Hepatocyte (in vitro differentiated cells): ENCODE measurements around the gene KCNK6. TPM values are rescaled to one million over a fixed set of nuclear protein-coding genes. Genes with fewer than 3 reads are reported as not detected.

Source experiments
- DNase-seq: peaks from one replicate; pipeline ENCODE4 v3.0.0-alpha.2; 2016; ENCODE audit warnings: low spot score
- H2AFZ ChIP-seq: fragments of 200-600 bp; sonication (generic); 2 replicates; pipeline ENCODE4 v1.6.0; 2016; ENCODE audit warnings: antibody characterized with exemption, mild to moderate bottlenecking
- H3K27ac ChIP-seq: fragments of 200-600 bp; sonication (generic); 2 replicates; pipeline ENCODE4 v1.5.1; 2016; ENCODE audit warnings: mild to moderate bottlenecking
- H3K27me3 ChIP-seq: fragments of 200-600 bp; sonication (generic); 2 replicates; pipeline ENCODE4 v1.6.1; 2016
- H3K36me3 ChIP-seq: fragments of 200-600 bp; sonication (generic); replicated peaks from 2 replicates; pipeline ENCODE4 v1.5.1; 2016; ENCODE audit warnings: low read depth; ENCODE audit not compliant: insufficient read depth
- H3K4me1 ChIP-seq: fragments of 200-600 bp; sonication (generic); 2 replicates; pipeline ENCODE4 v1.5.1; 2016; ENCODE audit warnings: mild to moderate bottlenecking, moderate library complexity; ENCODE audit not compliant: insufficient read depth
- H3K4me2 ChIP-seq: fragments of 200-600 bp; sonication (generic); 2 replicates; pipeline ENCODE4 v1.6.0; 2016
- H3K4me3 ChIP-seq: fragments of 200-600 bp; sonication (generic); 2 replicates; pipeline ENCODE4 v1.5.1; 2016; ENCODE audit warnings: mild to moderate bottlenecking
- H3K79me2 ChIP-seq: fragments of 200-600 bp; sonication (generic); 2 replicates; pipeline ENCODE4 v1.6.0; 2017; ENCODE audit warnings: mild to moderate bottlenecking
- H3K9me2 ChIP-seq: fragments of 200-600 bp; sonication (generic); replicated peaks from 2 replicates; pipeline ENCODE4 v1.6.0; 2017; ENCODE audit warnings: mild to moderate bottlenecking; ENCODE audit not compliant: insufficient read depth
- H3K9me3 ChIP-seq: fragments of 200-600 bp; sonication (generic); 2 replicates; pipeline ENCODE4 v1.5.1; 2016; ENCODE audit warnings: low read depth, mild to moderate bottlenecking
- H4K20me1 ChIP-seq: fragments of 200-600 bp; sonication (generic); 2 replicates; pipeline ENCODE4 v1.6.0; 2016; ENCODE audit warnings: mild to moderate bottlenecking; ENCODE audit not compliant: insufficient read depth, poor library complexity, severe bottlenecking
- CTCF ChIP-seq: fragments of 200-600 bp; sonication (generic); IDR thresholded peaks from 2 replicates; pipeline ENCODE4 v1.5.1; 2016; ENCODE audit warnings: antibody characterized with exemption, mild to moderate bottlenecking; ENCODE audit not compliant: poor library complexity
- EZH2 ChIP-seq: fragments of 200-600 bp; sonication (generic); IDR thresholded peaks from 2 replicates; pipeline ENCODE4 v1.6.1; 2016; ENCODE audit warnings: antibody characterized with exemption, mild to moderate bottlenecking, borderline replicate concordance
- EZH2phosphoT487 ChIP-seq: fragments of 200-600 bp; sonication (generic); IDR thresholded peaks from one replicate; pipeline ENCODE4 v1.6.1; 2018; ENCODE audit warnings: antibody characterized with exemption, mild to moderate bottlenecking, low read depth, moderate library complexity; ENCODE audit not compliant: unreplicated experiment, severe bottlenecking
- WGBS: methylation state at CpG from one replicate; pipeline ENCODE4 v1.1.6; 2016; ENCODE audit warnings: low lambda C conversion rate; ENCODE audit errors: missing lambda C conversion rate; 5-methylcytosine and 5-hydroxymethylcytosine counted together
- polyA plus RNA-seq: library from polyadenylated mRNA; unstranded; fragments of >200 nt; fragmentation: Nextera tagmentation; extraction: Ambion mirVana; gene quantifications from 2 replicates; pipeline ENCODE4 v1.2.1, GENCODE V29; 2016
- total RNA-seq: library from RNA; depleted of rRNA; stranded (reverse); fragments of >200 nt; gene quantifications from 2 replicates; pipeline ENCODE4 v1.2.3, GENCODE V29; 2014

Gene KCNK6
- total and polyA plus RNA-seq, 2 experiments from 2014 or later: 9.0 to 16.0 TPM

GRCh38 chr19:38306236-38306635, 13.4 kb upstream of the KCNK6 start:
- no peak overlapping the region for H2AFZ ChIP-seq
- H3K36me3 ChIP-seq: no peaks in the 10 kb centered on the region
- H4K20me1 ChIP-seq: no peaks in the 10 kb centered on the region
- H3K4me3 ChIP-seq: no peak overlapping the region
- no peak overlapping the region for H3K4me2 ChIP-seq
- peaks cover 15% of the 10 kb centered on the region for H3K4me1 ChIP-seq
- H3K9me2 ChIP-seq: no peaks in the 10 kb centered on the region
- TF ChIP-seq EZH2: no peak
- no peak for TF ChIP-seq EZH2phosphoT487
- no peak for TF ChIP-seq CTCF
- DNase-seq: no peak
- no peak overlapping the region for H3K27ac ChIP-seq
- peaks cover 6% of the 10 kb centered on the region for H3K79me2 ChIP-seq
- no peaks in the 10 kb centered on the region for H3K27me3 ChIP-seq
- no peaks in the 10 kb centered on the region for H3K9me3 ChIP-seq
- WGBS: 100% methylated on average over 3 of the region's 3 CpGs

DNA sequence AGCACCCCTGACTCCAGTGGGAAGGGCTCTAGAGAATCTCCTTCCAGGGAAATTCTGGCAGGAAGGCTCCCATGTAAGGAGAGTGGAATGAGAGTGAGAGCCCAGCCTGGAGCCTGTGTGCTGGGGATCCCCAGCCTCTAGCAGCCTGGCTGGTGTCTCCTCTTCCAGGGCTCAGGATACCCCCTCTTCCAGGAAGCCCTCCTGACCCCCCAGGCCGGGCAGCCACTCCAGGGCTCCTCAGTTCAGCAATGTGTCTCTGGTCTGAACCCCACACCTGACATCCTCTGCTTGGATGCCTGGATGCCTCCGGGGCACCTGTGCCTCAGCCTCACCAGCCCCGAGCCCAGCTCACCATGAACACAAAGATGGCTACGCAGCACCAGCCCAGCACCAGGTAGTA, 12.6 kb upstream of the KCNK6 start:
- no peaks in the 10 kb centered on the region for H4K20me1 ChIP-seq
- no peak overlapping the region for H3K4me3 ChIP-seq
- H3K4me1 ChIP-seq: peaks cover 15% of the 10 kb centered on the region
- no peak overlapping the region for H2AFZ ChIP-seq
- no peaks in the 10 kb centered on the region for H3K9me2 ChIP-seq
- TF ChIP-seq EZH2 (no peak), EZH2phosphoT487 (no peak), CTCF (no peak)
- no peaks in the 10 kb centered on the region for H3K36me3 ChIP-seq
- DNase-seq: no peak
- H3K79me2 ChIP-seq: peaks cover 6% of the 10 kb centered on the region
- WGBS: 100% methylated on average over 4 of the region's 4 CpGs
- H3K4me2 ChIP-seq: no peak overlapping the region
- H3K9me3 ChIP-seq: no peaks in the 10 kb centered on the region
- no peak overlapping the region for H3K27ac ChIP-seq
- no peaks in the 10 kb centered on the region for H3K27me3 ChIP-seq

GRCh38 chr19:38307597-38307996, 12.0 kb upstream of the KCNK6 start:
- no peak overlapping the region for H2AFZ ChIP-seq
- H4K20me1 ChIP-seq: no peaks in the 10 kb centered on the region
- peaks cover 15% of the 10 kb centered on the region for H3K4me1 ChIP-seq
- peaks cover 6% of the 10 kb centered on the region for H3K79me2 ChIP-seq
- no peak overlapping the region for H3K27ac ChIP-seq
- no peaks in the 10 kb centered on the region for H3K9me2 ChIP-seq
- no peak overlapping the region for H3K4me2 ChIP-seq
- H3K27me3 ChIP-seq: no peaks in the 10 kb centered on the region
- no peaks in the 10 kb centered on the region for H3K36me3 ChIP-seq
- no peaks in the 10 kb centered on the region for H3K9me3 ChIP-seq
- no peak overlapping the region for H3K4me3 ChIP-seq
- 93% methylated on average over 8 of the region's 8 CpGs for WGBS
- TF ChIP-seq CTCF (no peak), EZH2phosphoT487 (no peak)
- no peak for DNase-seq
